Omental fat pad (tissue), 4 donors: ENCODE data around the gene ATP5F1A. TPM values are rescaled to one million over a fixed set of nuclear protein-coding genes. Genes with fewer than 3 reads are reported as not detected.
"Not testable (repeated sequence)": the region's sequence is repeated elsewhere in the genome, so short reads cannot be mapped to it uniquely, and the experiment has no call there.

Experiments
- ATAC-seq: fragments of 150-250 bp; one replicate; pipeline ENCODE4 v1.9.1; 2016; ENCODE audit warnings: mild to moderate bottlenecking, moderate library complexity; ENCODE audit not compliant: low FRiP score
- DNase-seq: peaks from one replicate; pipeline ENCODE4 v3.0.0-alpha.2; 2019; ENCODE audit warnings: low spot score
- CTCF ChIP-seq, 3 donors: fragments of 450-650 bp; IDR thresholded peaks; one replicate each; pipeline ENCODE4 v1.5.1; 2016 to 2017; ENCODE audit warnings: antibody characterized with exemption in 3 of 3, mild to moderate bottlenecking in 3 of 3, moderate library complexity in 2 of 3
- total RNA-seq, 4 donors: library from RNA; depleted of rRNA; stranded (reverse); fragments of >200 nt; gene quantifications; one replicate each; pipeline ENCODE4 v1.1.0, GENCODE V29; 2016

The ATP5F1A gene
- total RNA-seq, result 100 to 1,000 TPM; 322 to 491 (median 393) TPM

- ATAC-seq (peak; percentile 97), DNase-seq (peak; percentile 82)
- no peak for TF ChIP-seq CTCF (IDR thresholded peaks at IDR 0.05)
Measured at GRCh38 chr18:46097801-46098615, at the start of gene ATP5F1A. Gene ATP5F1A (minus strand): TSS chr18:46098296. CDS start chr18:46098231, 65 bp downstream.

GRCh38 chr18:46141199-46141598, 43.1 kb upstream of the ATP5F1A start:
- DNase-seq (no peak), ATAC-seq (no peak)
- TF ChIP-seq CTCF (IDR thresholded peaks at IDR 0.05), result no peak

GRCh38 chr18:46140173-46140572, 42.1 kb upstream of the ATP5F1A start:
- ATAC-seq (no peak), DNase-seq (no peak)
- TF ChIP-seq CTCF (IDR thresholded peaks at IDR 0.05), result no peak

GRCh38 chr18:46134920-46135675, 37.0 kb upstream of the ATP5F1A start:
- TF ChIP-seq CTCF (IDR thresholded peaks at IDR 0.05), result no peak
- no peak for DNase-seq
- no peak for ATAC-seq

- no peak for ATAC-seq
- no peak for DNase-seq
- no peak for TF ChIP-seq CTCF (IDR thresholded peaks at IDR 0.05)
Measured at GRCh38 chr18:46133534-46133933, 35.4 kb upstream of the ATP5F1A start.

- not testable (repeated sequence) for DNase-seq, ATAC-seq
Measured at GRCh38 chr18:46130549-46130948, 32.5 kb upstream of the ATP5F1A start.

GRCh38 chr18:46130061-46130460, 32.0 kb upstream of the ATP5F1A start:
- ATAC-seq (no peak), DNase-seq (no peak)
- no peak for TF ChIP-seq CTCF (IDR thresholded peaks at IDR 0.05)

GRCh38 chr18:46126625-46127024, 28.5 kb upstream of the ATP5F1A start:
- ATAC-seq, DNase-seq: not testable (repeated sequence)
